ENCODE results near the gene CYSRT1.
A peak's percentile ranks its signal among the peaks of the same experiment; 100 is the strongest.

CYSRT1 gene

GRCh38 chr9:137227054-137227852, 2.3 kb downstream of the CYSRT1 start, which contains the start of gene RNF224:
Gene RNF224 (plus strand): TSS chr9:137227502. CDS start chr9:137228336, 834 bp downstream.
- peak; percentile 90 for DNase-seq
- Histone ChIP-seq H3K36me3 (no peaks in the 10 kb centered on the region), H3K27me3 (no peaks in the 10 kb centered on the region), H3K4me1 (peaks cover 10% of the 10 kb centered on the region), H3K9me3 (no peaks in the 10 kb centered on the region), H3K4me3 (ENCODE audit: low read depth, low read length) (no peak within 1 kb of the TSS)
- peak; percentile 91 for TF ChIP-seq CTCF (IDR thresholded peaks at IDR 0.05; ENCODE audit: low read depth, low read length)

GRCh38 chr9:137227853-137228505, 3.0 kb downstream of the CYSRT1 start:
- Histone ChIP-seq H3K36me3 (no peaks in the 10 kb centered on the region), H3K4me1 (peaks cover 8% of the 10 kb centered on the region), H3K4me3 (ENCODE audit: low read depth, low read length) (no peak overlapping the region), H3K27me3 (no peaks in the 10 kb centered on the region), H3K9me3 (no peaks in the 10 kb centered on the region)
- DNase-seq: no peak
- no peak for TF ChIP-seq CTCF (IDR thresholded peaks at IDR 0.05; ENCODE audit: low read depth, low read length)

DNA sequence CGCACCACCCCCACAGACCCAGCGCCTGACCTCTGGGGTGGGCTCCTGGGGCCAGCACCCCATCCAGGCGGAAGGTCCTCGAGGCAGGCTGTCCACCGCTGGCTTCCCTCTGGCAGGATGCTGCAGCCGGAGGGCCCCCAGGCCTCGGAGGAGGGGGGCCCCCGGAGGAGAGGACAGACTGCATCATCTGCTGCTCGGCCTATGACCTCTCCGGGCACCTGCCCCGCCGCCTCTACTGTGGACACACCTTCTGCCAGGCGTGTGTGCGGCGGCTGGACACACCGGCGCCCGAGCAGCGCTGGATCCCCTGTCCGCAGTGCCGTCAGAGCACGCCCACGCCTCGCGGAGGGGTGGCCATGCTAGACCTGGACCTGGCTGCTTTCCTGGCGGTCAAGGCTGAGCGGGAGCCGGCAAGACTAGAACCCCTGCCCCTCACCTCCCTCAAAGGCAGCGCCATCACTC, 3.6 kb downstream of the CYSRT1 start:
- no peaks in the 10 kb centered on the region for H3K27me3 ChIP-seq
- no peaks in the 10 kb centered on the region for H3K9me3 ChIP-seq
- no peaks in the 10 kb centered on the region for H3K36me3 ChIP-seq
- peaks cover 7% of the 10 kb centered on the region; the same call in 1 of the 2 replicates for H3K4me1 ChIP-seq
- H3K4me3 ChIP-seq (ENCODE audit: low read depth, low read length): no peak overlapping the region
- TF ChIP-seq CTCF (IDR thresholded peaks at IDR 0.05; ENCODE audit: low read depth, low read length): no peak
- no peak for DNase-seq

DNA sequence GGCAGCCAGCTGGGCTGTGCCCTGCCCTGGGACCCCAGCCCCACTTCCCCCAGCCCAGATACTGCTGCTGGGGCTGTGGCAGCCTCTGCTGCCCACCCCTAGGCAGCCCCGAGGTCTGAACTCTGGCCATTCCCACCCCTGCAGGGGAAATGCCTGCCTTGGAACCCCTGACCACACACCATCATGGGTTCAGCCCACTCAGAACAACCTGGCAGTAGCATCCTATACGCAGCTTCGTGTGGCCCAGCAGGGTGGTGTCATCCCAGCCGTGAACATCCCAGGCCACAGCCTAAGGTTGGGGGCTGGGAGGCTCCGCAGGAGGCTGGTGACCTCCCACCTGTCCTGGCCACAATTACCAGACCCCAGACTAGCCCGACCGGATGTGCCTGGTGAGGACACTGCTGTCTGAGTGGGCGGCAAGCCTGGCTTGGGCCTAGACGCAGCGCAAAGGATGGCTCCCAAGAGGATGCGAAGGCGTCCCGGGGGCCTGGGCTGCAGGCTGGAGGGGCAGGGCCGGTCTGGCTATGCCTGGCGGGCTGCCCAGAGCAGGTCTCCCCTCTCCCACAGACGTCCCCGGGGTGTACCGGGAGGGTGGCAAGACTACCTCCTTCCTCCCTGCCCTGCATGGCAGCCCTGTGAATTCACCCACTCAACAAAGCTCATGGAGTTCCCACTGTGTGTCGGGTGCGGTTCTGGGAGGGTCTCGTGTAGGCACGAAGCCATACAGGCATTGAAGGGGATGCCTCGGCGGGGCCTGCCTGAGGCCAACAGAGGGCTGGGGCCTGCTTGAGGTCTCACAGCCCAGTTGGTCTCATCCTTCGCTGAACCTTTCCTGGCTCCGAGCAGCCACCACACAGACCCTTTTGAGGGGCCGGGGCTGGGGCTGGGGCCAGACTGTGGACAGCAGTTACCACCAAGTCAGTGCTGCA, 4.3 kb downstream of the CYSRT1 start:
- H3K27me3 ChIP-seq: no peaks in the 10 kb centered on the region
- H3K36me3 ChIP-seq: no peaks in the 10 kb centered on the region
- TF ChIP-seq CTCF (IDR thresholded peaks at IDR 0.05; ENCODE audit: low read depth, low read length): no peak
- no peak overlapping the region for H3K4me3 ChIP-seq (ENCODE audit: low read depth, low read length)
- DNase-seq: peak; percentile 52
- no peaks in the 10 kb centered on the region for H3K9me3 ChIP-seq
- peaks cover 7% of the 10 kb centered on the region; the same call in 1 of the 2 replicates for H3K4me1 ChIP-seq

- no peak for DNase-seq
- no peak overlapping the region for H3K4me3 ChIP-seq (ENCODE audit: low read depth, low read length)
- no peaks in the 10 kb centered on the region for H3K36me3 ChIP-seq
- no peaks in the 10 kb centered on the region for H3K27me3 ChIP-seq
- no peak for TF ChIP-seq CTCF (IDR thresholded peaks at IDR 0.05; ENCODE audit: low read depth, low read length)
- no peaks in the 10 kb centered on the region for H3K9me3 ChIP-seq
- peaks cover 7% of the 10 kb centered on the region; the same call in 1 of the 2 replicates for H3K4me1 ChIP-seq
Measured at GRCh38 chr9:137229903-137230704, 5.1 kb downstream of the CYSRT1 start.

All from BE2C (cell line).